ENCODE results near the gene CPZ.

DNA sequence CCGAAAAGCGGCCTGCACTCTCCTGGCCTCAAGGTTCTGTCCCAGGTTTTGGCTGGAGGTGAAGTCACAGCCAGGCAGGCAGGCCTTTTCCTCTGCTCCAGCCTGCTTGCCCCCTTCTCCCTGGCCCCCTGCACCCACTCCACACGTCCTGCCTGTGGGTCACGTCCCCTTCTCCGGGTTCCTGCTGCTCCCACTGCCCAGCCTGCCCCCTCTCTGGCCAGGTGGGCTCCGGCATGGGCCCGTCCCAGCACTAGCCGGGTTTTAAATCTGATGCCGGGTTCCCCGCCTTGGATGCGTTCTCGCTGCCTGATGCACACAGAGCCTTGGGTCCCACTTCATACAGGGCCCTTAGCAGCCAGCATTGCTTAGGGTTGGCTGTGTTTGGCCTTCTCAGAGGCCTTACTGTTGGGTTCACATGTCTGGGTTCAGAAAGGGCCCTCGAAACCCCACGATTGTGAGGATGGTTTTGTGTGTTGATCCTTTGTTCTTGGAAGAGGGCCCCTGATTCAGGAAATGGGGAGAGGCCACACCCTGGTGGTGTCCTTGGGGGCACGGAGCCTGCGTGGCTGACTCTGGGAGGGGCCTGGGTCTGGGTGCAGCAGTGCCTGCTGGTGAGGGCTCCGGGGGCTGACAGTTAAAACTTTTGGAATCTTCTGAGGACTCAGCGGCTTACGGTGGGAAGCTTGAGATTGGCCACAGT, 6.0 kb downstream of the CPZ start:
- TF ChIP-seq POLR2A (IDR thresholded peaks at IDR 0.05): no peak
- TF ChIP-seq, protein P1, sequence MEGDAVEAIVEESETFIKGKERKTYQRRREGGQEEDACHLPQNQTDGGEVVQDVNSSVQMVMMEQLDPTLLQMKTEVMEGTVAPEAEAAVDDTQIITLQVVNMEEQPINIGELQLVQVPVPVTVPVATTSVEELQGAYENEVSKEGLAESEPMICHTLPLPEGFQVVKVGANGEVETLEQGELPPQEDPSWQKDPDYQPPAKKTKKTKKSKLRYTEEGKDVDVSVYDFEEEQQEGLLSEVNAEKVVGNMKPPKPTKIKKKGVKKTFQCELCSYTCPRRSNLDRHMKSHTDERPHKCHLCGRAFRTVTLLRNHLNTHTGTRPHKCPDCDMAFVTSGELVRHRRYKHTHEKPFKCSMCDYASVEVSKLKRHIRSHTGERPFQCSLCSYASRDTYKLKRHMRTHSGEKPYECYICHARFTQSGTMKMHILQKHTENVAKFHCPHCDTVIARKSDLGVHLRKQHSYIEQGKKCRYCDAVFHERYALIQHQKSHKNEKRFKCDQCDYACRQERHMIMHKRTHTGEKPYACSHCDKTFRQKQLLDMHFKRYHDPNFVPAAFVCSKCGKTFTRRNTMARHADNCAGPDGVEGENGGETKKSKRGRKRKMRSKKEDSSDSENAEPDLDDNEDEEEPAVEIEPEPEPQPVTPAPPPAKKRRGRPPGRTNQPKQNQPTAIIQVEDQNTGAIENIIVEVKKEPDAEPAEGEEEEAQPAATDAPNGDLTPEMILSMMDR (IDR thresholded peaks at IDR 0.05): no peak

Measured in thyroid gland (tissue), 4 donors.